ENCODE data around the gene DTNB.

DTNB gene

DNA sequence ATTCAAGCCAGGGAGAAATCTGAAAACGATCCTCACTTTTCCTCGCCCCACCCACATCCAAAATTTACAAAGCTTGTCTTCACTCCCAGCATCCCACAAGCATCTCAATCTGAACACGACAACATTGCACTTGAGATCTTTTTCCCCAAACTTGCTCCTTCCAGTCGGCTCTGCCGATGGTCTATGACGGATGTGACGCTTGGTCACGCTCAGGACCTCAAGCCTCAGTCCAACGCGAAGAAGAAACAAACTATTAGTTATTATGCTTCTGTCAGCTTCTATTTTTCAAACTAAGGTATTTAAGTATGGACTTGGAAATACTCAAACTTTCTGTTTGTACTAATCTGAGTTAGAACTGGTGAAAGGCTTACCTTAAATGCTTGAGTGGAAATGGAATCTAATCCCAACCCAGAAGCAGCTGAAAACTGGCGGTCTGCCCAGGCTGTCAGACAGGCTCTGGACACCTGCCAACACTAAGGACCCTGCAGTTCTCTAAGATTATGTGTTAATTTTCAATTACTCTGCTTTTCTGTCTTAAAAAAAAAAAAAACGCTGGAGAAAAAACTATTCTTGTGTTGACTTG is 199.5 kb downstream of the DTNB start:
- DNase-seq (ENCODE audit: low read depth in 1 of 2, low spot score in 1 of 2): no peak

DNA sequence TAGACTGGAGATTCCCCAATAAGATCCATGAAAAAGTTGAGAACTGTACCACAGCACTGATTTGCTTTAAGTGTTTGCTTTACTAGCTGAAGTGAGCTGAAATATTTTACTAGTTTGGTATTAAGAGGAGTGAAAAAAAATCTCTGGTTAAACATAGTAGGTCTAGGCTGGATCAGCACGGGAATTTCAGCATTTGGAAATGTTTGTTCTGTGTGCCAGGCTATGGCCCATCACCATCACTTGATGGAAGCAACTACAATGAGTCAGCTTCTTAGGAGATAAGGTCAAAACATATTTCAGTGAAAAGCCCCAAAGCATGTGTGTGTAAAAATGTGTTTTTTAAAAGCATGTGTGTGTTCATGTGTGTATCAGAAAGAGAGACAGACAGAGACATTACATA is 200.2 kb downstream of the DTNB start:
- no peak for DNase-seq (ENCODE audit: low read depth in 1 of 2, low spot score in 1 of 2)

DNA sequence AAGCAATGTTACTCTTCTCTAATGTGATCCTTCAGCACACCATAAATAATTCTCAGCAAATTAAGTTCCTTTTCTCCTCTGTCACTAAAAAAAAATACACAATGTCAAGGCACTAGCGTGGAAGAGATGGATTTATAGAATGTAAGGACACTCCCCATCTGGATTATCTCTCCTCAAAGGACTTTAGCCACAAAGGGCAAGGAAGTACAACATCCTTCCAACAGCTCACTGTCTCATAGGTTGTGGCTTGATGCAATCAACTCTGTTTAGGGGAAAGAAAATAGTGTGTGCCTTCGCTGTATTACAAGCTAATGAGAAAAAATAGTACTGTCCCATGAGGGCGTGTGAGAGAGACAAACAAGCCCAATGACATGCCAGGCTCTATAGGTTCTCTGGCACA is 202.6 kb downstream of the DTNB start:
- no peak for DNase-seq (ENCODE audit: low read depth in 1 of 2, low spot score in 1 of 2)

DNA sequence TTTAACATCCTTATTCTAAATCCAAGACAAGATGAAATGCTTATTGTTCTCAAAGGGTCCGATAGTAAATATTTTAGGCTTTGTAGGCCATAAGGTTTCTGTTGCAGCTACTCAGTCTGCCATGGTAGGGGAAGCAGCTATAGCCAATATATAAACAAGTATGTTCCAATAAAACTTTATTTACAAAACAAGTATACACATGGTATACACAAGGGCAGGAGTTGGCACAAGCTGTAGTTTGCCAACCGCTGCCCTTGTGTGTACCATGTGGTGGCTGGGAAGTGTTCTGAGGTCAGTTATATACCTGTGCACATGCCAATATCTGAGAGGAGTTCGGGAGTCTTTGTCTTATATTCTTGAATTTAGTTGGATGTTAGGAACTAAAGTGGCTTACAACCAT is 205.6 kb downstream of the DTNB start:
- no peak for DNase-seq (ENCODE audit: low read depth in 1 of 2, low spot score in 1 of 2)

DNA sequence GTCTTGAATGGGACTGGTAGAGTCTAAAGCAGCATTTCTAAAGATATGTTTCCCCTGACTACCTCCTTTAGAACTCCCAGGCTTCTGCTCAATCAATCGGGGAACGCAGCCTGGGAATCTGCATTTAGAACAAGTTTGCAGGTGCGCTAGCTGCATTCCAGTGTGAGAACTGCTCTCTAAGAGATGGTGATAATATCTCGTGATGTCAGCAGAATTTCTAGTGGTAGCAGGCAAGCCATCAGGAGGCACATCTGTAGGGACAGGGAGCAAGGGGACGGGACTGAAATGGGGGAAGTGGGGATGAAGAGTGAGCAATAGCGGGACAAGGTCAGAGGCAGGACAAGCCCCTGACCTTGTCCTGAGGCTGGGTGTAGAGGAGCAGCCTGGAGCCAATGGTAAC is 211.4 kb downstream of the DTNB start:
- no peak for DNase-seq (ENCODE audit: low read depth in 1 of 2, low spot score in 1 of 2)

DNA sequence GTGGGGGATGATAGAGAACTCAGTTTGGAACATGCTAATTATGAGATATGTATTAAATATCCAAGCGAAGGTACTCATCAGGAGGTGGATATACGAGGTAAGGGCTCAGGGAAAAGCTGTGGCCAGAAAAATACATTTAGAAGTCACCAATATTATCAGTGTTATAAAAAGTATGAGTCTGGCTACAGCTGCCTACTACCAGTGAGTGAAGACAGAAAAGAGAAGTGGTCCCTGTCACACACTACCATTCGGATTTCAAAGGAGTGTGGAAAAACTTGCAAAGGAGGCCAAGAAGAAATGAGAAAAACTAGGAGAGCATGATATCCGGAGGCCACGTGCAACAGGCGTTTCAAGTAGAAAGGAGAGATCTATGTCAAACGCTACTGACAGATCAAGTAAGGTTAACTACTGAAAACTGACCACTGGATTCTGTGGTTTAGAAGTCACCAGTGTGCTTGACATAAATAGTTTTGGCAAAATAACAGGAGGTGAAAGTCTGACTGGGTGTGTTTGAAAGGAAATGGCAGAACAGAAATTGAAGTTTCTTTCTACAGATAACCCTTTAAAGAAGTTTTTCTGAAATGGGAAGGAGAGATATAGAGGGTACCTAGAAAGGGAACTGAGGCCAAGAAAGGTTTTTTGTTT is 213.0 kb downstream of the DTNB start:
- no peak for DNase-seq (ENCODE audit: low read depth in 1 of 2, low spot score in 1 of 2)

DNA sequence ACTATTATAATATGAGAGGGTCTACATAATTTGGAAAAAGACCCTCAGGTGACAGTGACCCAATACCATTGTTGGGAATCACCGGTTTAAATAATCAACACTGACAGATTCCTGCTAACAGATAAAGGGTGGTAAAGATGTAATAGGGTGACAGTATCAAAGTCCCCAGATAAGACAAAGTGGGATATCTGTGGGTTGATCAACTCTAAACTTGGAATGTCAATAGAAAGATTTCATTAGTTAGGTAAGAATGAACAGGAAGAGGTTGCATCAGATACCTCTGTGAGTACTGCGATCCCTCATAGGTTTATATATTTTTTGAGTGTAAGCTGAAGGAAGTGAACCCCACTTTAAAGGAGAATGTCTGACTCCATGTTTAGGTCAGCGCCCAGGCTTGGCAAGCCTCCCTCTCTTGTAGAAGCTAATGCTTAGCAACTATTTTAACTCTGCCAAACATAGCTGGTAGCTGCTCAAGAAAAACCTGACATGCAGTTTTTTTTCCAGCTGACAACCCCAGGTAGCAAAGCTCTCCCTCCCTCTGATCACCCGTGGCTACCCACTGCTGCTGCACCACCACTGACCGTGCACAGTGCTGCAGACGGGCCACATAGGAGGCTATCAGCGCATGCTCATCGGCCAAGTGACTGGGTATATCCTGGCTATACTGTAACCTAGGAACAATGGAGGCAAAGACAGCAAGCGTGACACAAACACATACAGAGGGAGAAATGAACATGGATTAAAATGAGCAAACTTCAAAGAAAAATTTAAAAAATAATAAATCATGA is 218.4 kb downstream of the DTNB start:
- no peak for DNase-seq (ENCODE audit: low read depth in 1 of 2, low spot score in 1 of 2)

DNA sequence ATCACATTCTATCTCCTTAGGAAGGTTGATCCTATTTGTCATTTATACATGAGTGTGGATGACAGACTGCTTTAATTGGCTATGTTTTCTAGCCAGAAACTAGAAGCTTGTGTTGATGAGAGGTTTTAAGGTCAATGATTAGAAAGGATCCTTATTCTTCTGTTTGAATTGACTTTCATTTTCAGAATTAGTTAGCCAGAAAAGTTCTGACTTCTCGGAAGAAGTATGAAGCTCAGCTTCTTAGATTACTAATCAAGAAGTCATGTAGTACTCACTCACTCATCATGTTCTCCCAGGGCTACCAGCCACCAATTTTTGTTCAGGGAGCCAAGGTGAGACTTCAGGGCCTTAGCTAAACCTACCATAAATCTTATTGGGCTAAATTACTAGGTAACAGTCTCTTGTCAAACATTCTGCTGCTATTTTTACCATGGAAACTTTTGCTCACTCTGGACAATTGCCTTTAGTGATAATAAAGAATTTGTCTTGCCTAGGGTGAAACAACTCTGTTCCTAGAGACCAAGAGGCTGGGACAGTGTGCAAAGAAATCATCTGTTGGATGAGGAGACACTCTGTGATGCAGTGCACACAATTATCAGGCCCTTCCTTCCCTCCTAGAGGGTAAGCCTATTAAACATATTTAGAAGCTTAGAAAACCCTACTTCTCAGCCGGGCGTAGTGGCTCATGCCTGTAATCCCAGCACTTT is 220.0 kb downstream of the DTNB start:
- DNase-seq (ENCODE audit: low read depth in 1 of 2, low spot score in 1 of 2): no peak

DNA sequence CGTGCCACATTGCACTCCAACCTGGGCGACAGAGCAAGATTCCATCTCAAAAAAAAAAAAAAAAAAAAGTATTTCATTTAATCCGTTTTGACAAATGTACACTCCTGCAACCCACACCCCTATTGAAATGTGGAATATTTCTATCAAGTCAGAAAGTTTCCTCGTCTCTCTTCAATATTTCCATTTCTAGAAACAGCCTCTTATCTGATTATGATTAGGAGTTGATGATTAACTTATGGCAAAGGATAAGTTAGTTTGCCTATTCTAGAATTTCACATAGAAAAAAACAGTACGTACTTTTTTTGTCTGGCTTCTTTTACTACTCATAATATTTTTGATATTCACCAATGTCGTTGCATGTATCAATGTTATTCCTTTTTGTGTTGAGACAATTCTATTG is 224.6 kb downstream of the DTNB start:
- DNase-seq (ENCODE audit: low read depth in 1 of 2, low spot score in 1 of 2): no peak

DNA sequence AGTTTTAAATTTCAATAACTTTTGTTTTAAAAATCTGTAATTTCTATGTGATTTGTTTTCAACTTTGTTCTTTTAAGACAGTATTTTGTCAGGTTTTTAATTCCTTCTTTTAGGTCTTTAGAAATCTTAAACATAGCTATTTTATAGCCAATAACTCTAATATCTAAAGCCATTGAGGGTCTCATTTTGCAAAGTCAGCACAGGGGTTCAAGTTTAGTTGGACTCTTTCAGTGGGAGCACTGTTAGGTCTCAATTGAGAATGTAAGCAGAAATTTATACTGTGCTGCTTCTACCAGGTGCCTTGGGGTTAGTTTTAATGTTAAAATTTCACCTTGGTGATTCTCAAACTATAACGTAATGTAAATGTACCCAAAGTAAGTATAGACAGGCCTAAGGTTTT is 226.4 kb downstream of the DTNB start:
- DNase-seq (ENCODE audit: low read depth in 1 of 2, low spot score in 1 of 2): no peak

DNA sequence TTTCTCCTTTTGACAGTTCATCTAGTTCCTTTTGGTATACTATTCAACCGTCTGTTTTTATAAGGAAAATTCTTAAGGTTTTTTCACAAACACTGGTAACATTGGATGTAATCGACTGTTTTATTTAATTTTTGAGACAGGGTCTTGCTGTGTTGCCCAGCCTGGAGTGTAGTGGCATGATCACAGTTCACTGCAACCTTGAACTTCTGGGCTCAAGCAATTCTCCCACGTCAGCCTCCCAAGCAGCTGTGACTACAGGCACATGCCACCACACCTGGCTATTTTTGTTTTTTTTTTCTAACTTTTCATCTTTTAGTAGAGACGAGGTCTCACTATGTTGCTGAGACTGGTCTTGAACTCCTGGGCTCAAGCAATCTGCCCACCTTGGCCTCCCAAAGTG is 227.3 kb downstream of the DTNB start:
- no peak for DNase-seq (ENCODE audit: low read depth in 1 of 2, low spot score in 1 of 2)

DNA sequence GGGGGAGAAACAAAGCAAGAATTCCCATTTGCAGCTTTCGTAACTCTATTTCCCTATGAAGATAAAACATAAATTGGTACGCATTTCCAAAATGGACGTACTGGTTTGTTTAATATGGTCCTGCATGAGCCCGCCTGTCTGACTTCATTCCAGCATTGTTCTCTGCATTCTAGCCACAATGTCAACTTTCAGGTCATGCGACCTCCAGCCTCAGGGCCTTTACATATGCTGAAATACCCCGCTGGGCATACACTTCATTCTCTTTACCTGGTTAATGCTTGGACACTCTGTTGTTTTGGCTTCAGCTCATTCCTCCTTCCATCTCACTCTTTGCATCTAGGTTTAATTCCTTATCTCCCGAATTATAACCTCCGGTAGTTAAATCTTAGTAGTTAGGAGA is 227.9 kb downstream of the DTNB start:
- no peak for DNase-seq (ENCODE audit: low read depth in 1 of 2, low spot score in 1 of 2)

DNA sequence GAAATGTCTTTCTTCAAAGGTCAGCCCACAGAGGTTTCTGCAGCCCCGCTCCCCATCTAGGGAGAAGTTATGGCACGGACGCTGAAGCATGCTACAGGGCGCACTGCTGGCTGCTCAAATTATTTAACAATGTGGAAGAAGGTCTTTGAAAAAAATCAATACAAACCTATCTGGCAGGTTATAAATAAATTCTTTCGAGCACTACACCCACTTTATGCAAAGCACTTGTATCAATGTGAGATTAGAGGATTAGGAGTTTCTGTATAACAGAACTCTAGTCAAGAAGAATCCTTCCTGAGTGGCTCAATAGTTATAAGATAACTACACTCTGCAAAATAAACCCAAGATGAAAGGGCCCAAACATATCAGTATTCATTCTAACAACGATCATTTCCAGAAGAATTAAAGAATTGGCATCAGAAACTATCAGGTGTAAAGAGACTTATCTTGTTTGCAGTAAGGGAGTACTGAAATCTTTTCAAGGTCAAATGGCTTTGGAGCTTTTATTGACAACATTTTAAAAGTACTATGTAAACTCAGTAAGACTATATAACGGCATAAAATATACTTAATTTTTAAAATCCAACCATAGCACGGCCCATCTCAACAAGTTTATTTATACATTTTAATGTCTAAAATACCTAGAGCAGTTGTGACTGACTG is 228.6 kb downstream of the DTNB start:
- no peak for DNase-seq (ENCODE audit: low read depth in 1 of 2, low spot score in 1 of 2)

DNA sequence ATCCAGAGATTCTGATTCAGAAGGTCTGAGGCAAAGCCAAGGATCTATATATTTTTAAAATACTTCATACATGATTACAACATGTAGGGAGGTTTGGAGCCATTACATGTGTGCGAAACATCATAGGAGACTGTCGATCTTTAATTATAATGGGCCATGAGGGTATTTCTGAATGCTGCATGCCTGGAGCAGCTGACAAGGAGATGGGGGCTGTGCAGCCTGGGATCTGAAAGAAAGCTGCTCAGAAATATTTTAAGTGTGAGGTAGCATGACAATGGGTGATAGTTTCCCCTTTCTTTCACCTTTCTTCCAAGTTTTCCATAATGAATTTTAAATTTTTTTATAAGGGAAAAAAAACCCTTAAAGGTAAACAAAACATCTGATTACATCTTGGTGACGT is 229.6 kb downstream of the DTNB start:
- no peak for DNase-seq (ENCODE audit: low read depth in 1 of 2, low spot score in 1 of 2)

DNA sequence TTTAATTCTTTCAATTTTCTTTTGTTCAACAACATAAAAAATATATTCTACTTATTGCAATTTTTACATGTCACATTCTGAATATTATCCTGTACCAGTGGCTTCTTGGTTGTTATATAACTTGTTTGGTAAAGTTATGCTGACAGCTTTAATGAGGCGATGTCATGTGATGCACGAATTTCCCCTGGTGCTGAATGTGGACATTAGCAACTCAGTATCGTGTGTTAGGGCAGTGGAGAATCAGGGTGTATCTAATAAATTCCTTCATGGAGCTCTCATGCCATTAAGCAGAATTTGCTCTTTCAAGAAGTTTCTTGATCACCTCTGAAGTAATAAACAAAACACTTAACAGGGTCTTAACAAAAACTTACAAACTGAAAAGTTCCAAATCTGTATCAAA is 232.0 kb downstream of the DTNB start:
- DNase-seq (ENCODE audit: low read depth in 1 of 2, low spot score in 1 of 2): no peak

DNA sequence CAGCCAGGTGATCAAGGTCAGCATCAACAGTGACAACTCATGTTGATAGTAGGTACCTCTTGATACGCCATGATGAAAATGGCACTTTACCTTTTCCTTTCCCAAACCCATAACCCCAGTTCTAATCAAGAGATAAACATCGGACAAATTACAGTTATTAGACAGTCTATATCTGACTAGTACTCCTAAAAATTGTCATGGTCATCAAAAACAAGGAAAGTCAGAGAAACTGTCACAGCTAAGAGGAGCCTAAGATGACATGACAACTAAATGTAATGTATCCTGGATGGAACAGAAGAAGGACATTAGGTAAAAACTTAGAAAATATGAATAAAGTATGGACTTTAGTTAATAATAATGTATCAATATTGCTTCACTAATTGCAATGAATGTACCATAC is 234.6 kb downstream of the DTNB start:
- no peak for DNase-seq (ENCODE audit: low read depth in 1 of 2, low spot score in 1 of 2)

DNA sequence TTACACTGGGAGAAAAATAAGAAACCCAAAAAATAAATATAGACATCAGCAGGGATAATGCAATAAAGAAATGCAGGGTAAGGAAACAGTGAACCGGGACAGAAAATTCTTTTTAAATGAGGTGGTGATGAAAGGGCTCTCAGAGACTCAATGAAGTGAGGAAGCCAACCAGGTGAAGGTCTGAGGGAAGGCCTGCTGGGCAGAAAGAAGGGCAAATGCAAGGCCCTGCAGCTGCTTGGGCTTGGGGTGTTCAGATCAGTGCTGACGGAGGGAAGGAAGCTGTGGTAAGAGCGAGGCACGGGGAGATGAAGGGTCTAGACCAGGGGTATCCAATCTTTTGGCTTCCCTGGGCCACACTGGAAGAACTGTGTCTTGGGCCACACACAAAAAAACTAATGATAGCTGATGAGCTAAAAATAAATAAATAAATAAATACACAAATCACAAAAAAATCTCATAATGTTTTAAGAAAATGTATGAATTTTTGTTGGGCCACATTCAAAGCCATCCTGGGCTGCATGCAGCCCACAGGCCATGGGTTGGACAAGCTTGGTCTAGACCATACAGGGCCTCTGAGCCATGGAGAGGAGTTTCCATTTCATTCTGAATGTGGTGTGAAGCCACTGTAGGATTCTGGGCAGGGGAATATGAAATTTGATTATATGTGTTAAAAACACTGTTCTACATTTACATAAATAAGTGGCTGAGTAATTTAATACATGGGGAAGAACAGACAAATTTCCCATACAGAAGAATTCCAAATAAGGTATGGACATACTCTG is 235.3 kb downstream of the DTNB start:
- DNase-seq (ENCODE audit: low read depth in 1 of 2, low spot score in 1 of 2): no peak

DNA sequence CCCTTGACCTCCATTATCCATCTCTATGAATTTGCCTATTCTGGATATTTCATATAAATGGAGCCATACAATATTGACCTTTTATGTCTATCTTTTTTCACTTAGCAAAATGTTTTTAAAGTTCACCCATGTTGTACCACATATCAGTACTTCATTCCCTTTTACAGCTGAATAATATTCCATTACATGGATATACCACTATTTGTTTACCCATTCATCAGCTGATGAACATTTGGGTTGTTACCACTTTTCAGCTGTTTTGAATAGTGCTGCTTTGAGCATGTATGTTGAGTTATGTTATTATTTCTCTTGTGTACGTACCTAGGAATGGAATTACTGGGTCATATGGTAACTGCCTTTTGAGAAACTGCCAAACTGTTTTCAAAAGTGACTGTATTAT is 238.0 kb downstream of the DTNB start:
- DNase-seq (ENCODE audit: low read depth in 1 of 2, low spot score in 1 of 2): no peak

DNA sequence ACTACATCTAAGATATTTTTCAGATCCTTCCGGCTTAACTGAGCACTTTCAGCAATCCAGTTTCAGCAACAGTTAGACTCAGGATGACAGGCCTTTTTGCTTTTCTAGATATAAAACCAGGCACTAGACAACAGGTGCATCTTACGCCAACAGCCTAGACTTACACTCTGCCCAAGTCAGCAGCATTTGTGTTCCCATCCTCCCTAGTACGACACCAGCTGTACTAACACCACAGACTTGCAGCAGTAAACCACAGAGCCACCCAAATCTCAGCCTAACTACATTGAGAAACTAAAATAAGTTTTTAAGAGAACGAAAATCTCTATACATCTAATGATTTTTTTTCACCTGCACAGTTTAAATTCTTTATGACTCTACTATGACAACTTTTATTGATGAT is 241.8 kb downstream of the DTNB start:
- DNase-seq (ENCODE audit: low read depth in 1 of 2, low spot score in 1 of 2): no peak

DNA sequence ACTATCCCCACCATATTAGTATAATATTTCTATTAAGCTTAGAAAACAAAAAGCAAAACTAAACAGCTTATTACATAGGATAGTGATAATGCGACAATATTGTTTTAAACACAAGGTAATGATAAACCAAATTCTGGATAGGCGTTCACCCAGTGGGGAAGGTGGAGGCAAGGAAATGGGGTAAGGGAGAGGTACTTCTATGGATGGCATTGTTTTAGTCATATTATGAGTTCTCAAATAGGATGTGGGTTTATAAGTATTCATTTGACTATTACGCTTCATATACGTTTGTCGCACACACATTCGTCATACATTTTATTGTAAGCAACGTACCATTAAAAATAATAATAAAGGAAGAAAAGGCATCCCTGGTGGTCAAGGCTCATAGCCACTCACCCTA is 242.8 kb downstream of the DTNB start:
- no peak for DNase-seq (ENCODE audit: low read depth in 1 of 2, low spot score in 1 of 2)

DNA sequence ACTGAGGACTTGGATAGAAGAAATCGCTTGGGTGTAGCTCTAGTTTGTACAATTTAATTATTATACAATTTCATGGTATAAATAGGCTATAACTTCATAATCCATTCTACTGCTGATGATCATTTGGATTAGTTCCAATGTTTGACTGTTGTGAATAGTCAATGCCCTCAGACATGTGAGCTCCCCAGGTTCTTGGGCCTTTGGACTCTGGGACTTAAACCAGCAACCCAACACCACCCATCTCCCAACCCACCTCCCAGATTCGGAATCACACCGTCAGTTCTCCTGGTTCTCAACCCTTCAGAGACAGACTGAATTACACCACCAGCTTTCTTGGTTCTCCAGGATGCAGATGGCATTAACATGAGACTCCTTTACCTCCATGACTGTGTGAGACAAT is 247.1 kb downstream of the DTNB start:
- DNase-seq (ENCODE audit: low read depth in 1 of 2, low spot score in 1 of 2): no peak
